Bronchial epithelial cell (primary cell): Measurements from ENCODE around the gene DPY19L3. TPM values are rescaled to one million over a fixed set of nuclear protein-coding genes. Genes with fewer than 3 reads are reported as not detected.
"Not testable (repeated sequence)": the region's sequence is repeated elsewhere in the genome, so short reads cannot be mapped to it uniquely, and the experiment has no call there.

Source experiments
- DNase-seq: peaks from one replicate; pipeline ENCODE4 v3.0.0-alpha.2; 2010; ENCODE audit warnings: low read depth
- FAIRE-seq: peaks from 2 replicates; lab custom pipeline; 2011; peaks lifted over from hg19 to GRCh38; lab: Jason Lieb, UNC
- H3K27me3 ChIP-seq: 2 replicates; pipeline ENCODE4 v1.5.1; 2011; ENCODE audit warnings: low read length; ENCODE audit not compliant: control insufficient read depth, insufficient read depth
- H3K36me3 ChIP-seq: 2 replicates; pipeline ENCODE4 v1.5.1; 2011; ENCODE audit warnings: low read length; ENCODE audit not compliant: control insufficient read depth, insufficient read depth
- H3K4me3 ChIP-seq: 2 replicates; pipeline ENCODE4 v1.5.1; 2011; ENCODE audit warnings: mild to moderate bottlenecking, low read depth, low read length, control low read depth
- CTCF ChIP-seq: IDR thresholded peaks from 2 replicates; pipeline ENCODE4 v1.5.1; 2011; ENCODE audit warnings: mild to moderate bottlenecking, moderate library complexity, low read length, control low read depth, inconsistent platforms; ENCODE audit not compliant: insufficient read depth, severe bottlenecking
- total RNA-seq: library from RNA; depleted of rRNA; stranded (reverse); fragments of >200 nt; gene quantifications from 2 replicates; pipeline ENCODE4 v1.2.1, GENCODE V29; 2014

Gene DPY19L3
- total RNA-seq, 1 donor from 2014 or later: 5.8 TPM

- no peak for TF ChIP-seq CTCF
- no peaks in the 10 kb centered on the region for H3K27me3 ChIP-seq
- FAIRE-seq: no peak
- H3K36me3 ChIP-seq: no peaks in the 10 kb centered on the region
- DNase-seq: no peak
- H3K4me3 ChIP-seq: no peak overlapping the region
Measured at GRCh38 chr19:32476032-32476350, 70.4 kb downstream of the DPY19L3 start.

GRCh38 chr19:32480321-32480720, 74.8 kb downstream of the DPY19L3 start:
- no peak for TF ChIP-seq CTCF
- FAIRE-seq (no peak), DNase-seq (no peak)
- Histone ChIP-seq H3K27me3 (no peaks in the 10 kb centered on the region), H3K36me3 (no peaks in the 10 kb centered on the region), H3K4me3 (no peak overlapping the region)

GRCh38 chr19:32483574-32483973, 78.0 kb downstream of the DPY19L3 start:
- no peak for FAIRE-seq
- Histone ChIP-seq H3K27me3 (no peaks in the 10 kb centered on the region), H3K36me3 (no peaks in the 10 kb centered on the region), H3K4me3 (no peak overlapping the region)
- no peak for TF ChIP-seq CTCF
- DNase-seq: no peak

- FAIRE-seq (no peak), DNase-seq (no peak)
- Histone ChIP-seq H3K27me3 (no peaks in the 10 kb centered on the region), H3K4me3 (no peak overlapping the region), H3K36me3 (no peaks in the 10 kb centered on the region)
- TF ChIP-seq CTCF: no peak
Measured at GRCh38 chr19:32489971-32490370, 84.4 kb downstream of the DPY19L3 start.

- no peak for DNase-seq
- Histone ChIP-seq H3K4me3 (no peak overlapping the region), H3K36me3 (no peaks in the 10 kb centered on the region), H3K27me3 (no peaks in the 10 kb centered on the region)
- TF ChIP-seq CTCF: no peak
- no peak for FAIRE-seq
Measured at GRCh38 chr19:32497391-32497790, 91.8 kb downstream of the DPY19L3 start.

GRCh38 chr19:32498648-32499200, 93.2 kb downstream of the DPY19L3 start:
- no peak for DNase-seq
- H3K27me3 ChIP-seq: no peaks in the 10 kb centered on the region
- no peak for FAIRE-seq
- no peaks in the 10 kb centered on the region for H3K36me3 ChIP-seq
- TF ChIP-seq CTCF: no peak
- no peak overlapping the region for H3K4me3 ChIP-seq

- H3K27me3 ChIP-seq, FAIRE-seq, H3K36me3 ChIP-seq, H3K4me3 ChIP-seq, DNase-seq: not testable (repeated sequence)
Measured at GRCh38 chr19:32512498-32512897, 106.9 kb downstream of the DPY19L3 start.
